Tibial nerve (tissue), 4 donors: ENCODE data around the gene MT2A. TPM values are rescaled to one million over a fixed set of nuclear protein-coding genes. Genes with fewer than 3 reads are reported as not detected.
"Not testable (repeated sequence)": the region's sequence is repeated elsewhere in the genome, so short reads cannot be mapped to it uniquely, and the experiment has no call there.

Source experiments
- DNase-seq, 2 donors: peaks; one replicate each; pipeline ENCODE4 v3.0.0-alpha.2; 2019; ENCODE audit warnings: low spot score in 2 of 2
- H3K27ac ChIP-seq, 4 donors: fragments of 200-600 bp; sonication (generic) in 3 of 4; one replicate each; pipeline ENCODE4 v1.5.1; 2017 to 2019; ENCODE audit warnings: mild to moderate bottlenecking in 1 of 4
- H3K27me3 ChIP-seq, 2 donors: fragments of 200-600 bp; sonication (generic) in 1 of 2; one replicate each; pipeline versions ENCODE4 v1.5.1 to v1.6.0; 2017 to 2019
- H3K36me3 ChIP-seq, 3 donors: fragments of 200-600 bp; sonication (generic); one replicate each; pipeline ENCODE4 v1.5.1; 2018 to 2019
- H3K4me1 ChIP-seq, 4 donors: fragments of 200-600 bp; sonication (generic) in 3 of 4; one replicate each; pipeline ENCODE4 v1.5.1; 2017 to 2019
- H3K4me3 ChIP-seq, 4 donors: fragments of 200-600 bp; sonication (generic) in 3 of 4; one replicate each; pipeline ENCODE4 v1.5.1; 2017 to 2019; ENCODE audit warnings: mild to moderate bottlenecking in 1 of 4, moderate library complexity in 1 of 4
- H3K9me3 ChIP-seq, 4 donors: fragments of 200-600 bp; sonication (generic) in 3 of 4; one replicate each; pipeline ENCODE4 v1.5.1; 2017 to 2019
- EP300 ChIP-seq, 2 donors: sonication (generic); formaldehyde crosslinking; IDR thresholded peaks; one replicate each; pipeline ENCODE4 v1.6.1; 2017; ENCODE audit warnings: antibody characterized with exemption in 2 of 2, mild to moderate bottlenecking in 1 of 2
- POLR2A ChIP-seq, 2 donors: fragments of 450-650 bp; IDR thresholded peaks; one replicate each; pipeline ENCODE4 v1.6.1; 2017; ENCODE audit warnings: antibody characterized with exemption in 2 of 2, mild to moderate bottlenecking in 2 of 2, moderate library complexity in 2 of 2
- WGBS, 2 donors: methylation state at CpG; one replicate each; pipeline ENCODE4 v1.1.5; 2018; 5-methylcytosine and 5-hydroxymethylcytosine counted together
- total RNA-seq, 4 donors: library from RNA; depleted of rRNA; stranded (reverse); fragments of >200 nt; gene quantifications; one replicate each; pipeline ENCODE4 v1.1.0, GENCODE V29; 2016
- TF ChIP-seq, protein P1 (sequence below), 5 experiments: fragments of 200-600 bp in 3 of 5; fragments of 450-650 bp in 2 of 5; sonication (generic) in 3 of 5; IDR thresholded peaks; one replicate each; pipeline ENCODE4 v1.5.1; 2016 to 2019; ENCODE audit warnings: antibody characterized with exemption in 5 of 5, mild to moderate bottlenecking in 3 of 5, moderate library complexity in 2 of 5

The MT2A gene
- total RNA-seq, 4 donors from 2014 or later: 154 to 612 (median 354) TPM

DNA sequence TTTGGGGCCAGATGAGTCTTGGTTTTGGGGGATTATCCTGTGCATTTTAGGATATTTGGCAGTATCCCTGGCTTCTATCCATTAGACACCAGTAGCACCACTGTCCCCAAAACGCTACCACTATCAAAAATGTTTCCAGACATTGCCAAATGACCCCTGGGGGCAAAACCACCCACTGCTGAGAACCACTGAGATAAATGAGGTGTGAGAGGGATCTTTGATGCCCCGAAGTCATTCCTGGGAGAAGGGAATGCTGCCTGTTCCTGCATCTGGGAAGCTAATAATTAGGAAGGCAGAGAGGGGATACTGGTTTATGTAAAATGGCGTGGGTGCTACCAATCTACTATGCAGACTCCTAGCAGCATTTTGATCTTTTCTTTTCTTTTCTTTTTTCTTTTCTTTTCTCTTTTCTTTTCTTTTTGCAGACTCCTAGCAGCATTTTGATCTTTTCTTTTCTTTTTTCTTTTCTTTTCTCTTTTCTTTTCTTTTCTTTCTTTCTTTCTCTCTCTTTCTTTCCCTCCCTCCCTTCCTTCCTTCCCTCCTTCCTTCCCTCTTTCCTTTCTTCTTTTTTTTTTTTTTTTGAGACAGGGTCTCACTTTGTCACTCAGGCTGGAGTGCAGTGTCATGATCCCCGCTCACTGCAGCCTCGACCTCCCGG, 27.9 kb upstream of the MT2A start:
- DNase-seq: no peak
- 71 to 73% methylated on average over 6 of the region's 6 CpGs for WGBS, 2 donors
- Histone ChIP-seq H3K9me3 (no peaks in the 10 kb centered on the region), H3K27me3 (peaks cover 0 to 7% of the 10 kb centered on the region in 2 donors), H3K4me3 (no peak overlapping the region), H3K36me3 (no peaks in the 10 kb centered on the region), H3K4me1 (no peaks in the 10 kb centered on the region), H3K27ac (no peak overlapping the region)
- TF ChIP-seq EP300 (IDR thresholded peaks at IDR 0.05) (no peak), POLR2A (IDR thresholded peaks at IDR 0.05) (no peak)
- TF ChIP-seq, protein P1, sequence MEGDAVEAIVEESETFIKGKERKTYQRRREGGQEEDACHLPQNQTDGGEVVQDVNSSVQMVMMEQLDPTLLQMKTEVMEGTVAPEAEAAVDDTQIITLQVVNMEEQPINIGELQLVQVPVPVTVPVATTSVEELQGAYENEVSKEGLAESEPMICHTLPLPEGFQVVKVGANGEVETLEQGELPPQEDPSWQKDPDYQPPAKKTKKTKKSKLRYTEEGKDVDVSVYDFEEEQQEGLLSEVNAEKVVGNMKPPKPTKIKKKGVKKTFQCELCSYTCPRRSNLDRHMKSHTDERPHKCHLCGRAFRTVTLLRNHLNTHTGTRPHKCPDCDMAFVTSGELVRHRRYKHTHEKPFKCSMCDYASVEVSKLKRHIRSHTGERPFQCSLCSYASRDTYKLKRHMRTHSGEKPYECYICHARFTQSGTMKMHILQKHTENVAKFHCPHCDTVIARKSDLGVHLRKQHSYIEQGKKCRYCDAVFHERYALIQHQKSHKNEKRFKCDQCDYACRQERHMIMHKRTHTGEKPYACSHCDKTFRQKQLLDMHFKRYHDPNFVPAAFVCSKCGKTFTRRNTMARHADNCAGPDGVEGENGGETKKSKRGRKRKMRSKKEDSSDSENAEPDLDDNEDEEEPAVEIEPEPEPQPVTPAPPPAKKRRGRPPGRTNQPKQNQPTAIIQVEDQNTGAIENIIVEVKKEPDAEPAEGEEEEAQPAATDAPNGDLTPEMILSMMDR (IDR thresholded peaks at IDR 0.05): no peak

DNA sequence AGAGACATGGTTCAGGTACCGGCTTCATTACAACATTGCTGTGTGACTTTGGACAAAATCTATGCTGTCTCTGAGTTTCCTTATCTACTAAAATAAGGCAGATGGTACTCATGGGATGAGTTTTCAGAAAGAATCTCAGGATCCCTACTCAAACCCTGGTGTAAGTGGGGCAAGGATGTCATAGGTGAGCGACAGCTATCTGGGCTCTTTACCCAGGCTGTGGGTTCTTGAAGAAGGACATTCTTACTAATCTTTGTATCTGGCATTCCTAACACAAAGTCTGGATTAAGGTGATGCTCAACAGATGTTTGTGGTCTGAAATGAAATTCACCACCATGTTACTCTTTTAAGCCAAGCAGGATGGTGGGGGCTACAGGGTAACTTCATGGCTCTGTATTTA, 25.5 kb upstream of the MT2A start:
- not testable (repeated sequence) for H3K4me1 ChIP-seq, DNase-seq, H3K27ac ChIP-seq, H3K4me3 ChIP-seq, H3K36me3 ChIP-seq, H3K9me3 ChIP-seq
- H3K27me3 ChIP-seq: peaks cover 0 to 11% of the 10 kb centered on the region in 2 donors
- 80 to 97% methylated on average over 2 of the region's 2 CpGs for WGBS, 2 donors

- H3K4me1 ChIP-seq: no peaks in the 10 kb centered on the region
- WGBS, 2 donors: 75 to 78% methylated on average over 11 of the region's 11 CpGs
Measured at GRCh38 chr16:56583351-56584168, 24.8 kb upstream of the MT2A start.

DNA sequence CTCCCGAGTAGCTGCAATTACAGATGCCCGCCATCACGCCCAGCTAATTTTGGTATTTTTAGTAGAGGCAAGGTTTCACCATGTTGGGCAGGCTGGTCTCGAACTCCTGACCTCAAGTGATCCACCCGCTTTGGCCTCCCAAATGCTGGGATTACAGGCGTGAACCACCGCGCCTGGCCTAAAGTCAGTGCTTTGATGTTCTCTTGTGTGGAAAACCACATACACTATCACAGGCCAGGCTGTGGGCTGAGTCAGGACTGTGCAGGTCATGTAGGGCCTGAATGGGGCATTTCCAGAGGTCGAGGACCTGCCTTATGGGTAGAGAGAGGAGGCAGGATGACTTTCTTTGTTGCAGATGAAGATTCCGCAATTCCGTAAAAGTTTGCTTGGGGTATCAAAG, 24.1 kb upstream of the MT2A start:
- Histone ChIP-seq H3K4me1 (peaks cover 0 to 6% (median 2%) of the 10 kb centered on the region in 4 donors), H3K27ac (no peak overlapping the region), H3K27me3 (peaks cover 0 to 22% of the 10 kb centered on the region in 2 donors), H3K9me3 (no peaks in the 10 kb centered on the region), H3K4me3 (no peak overlapping the region), H3K36me3 (no peaks in the 10 kb centered on the region)
- no peak for DNase-seq
- 84 to 93% methylated on average over 11 of the region's 11 CpGs for WGBS, 2 donors
- no peak for TF ChIP-seq POLR2A (IDR thresholded peaks at IDR 0.05)
- TF ChIP-seq, protein P1 (IDR thresholded peaks at IDR 0.05): no peak
- TF ChIP-seq EP300 (IDR thresholded peaks at IDR 0.05): no peak

More at GRCh38 chr16:56583351-56584168, 24.8 kb upstream of the MT2A start:
- Histone ChIP-seq H3K4me3 (no peak overlapping the region), H3K27ac (no peak overlapping the region), H3K27me3 (peaks cover 0 to 18% of the 10 kb centered on the region in 2 donors), H3K9me3 (no peaks in the 10 kb centered on the region), H3K36me3 (no peaks in the 10 kb centered on the region)
- no peak for TF ChIP-seq EP300 (IDR thresholded peaks at IDR 0.05)
- TF ChIP-seq, protein P1 (IDR thresholded peaks at IDR 0.05): no peak
- no peak for TF ChIP-seq POLR2A (IDR thresholded peaks at IDR 0.05)
- no peak for DNase-seq

- Histone ChIP-seq H3K4me1 (peaks cover 0 to 22% (median 4%) of the 10 kb centered on the region in 4 donors), H3K27ac (peak overlapping the region; percentile 61 to 87 (median 68)), H3K9me3 (no peaks in the 10 kb centered on the region), H3K4me3 (peak overlapping the region; percentile 33 to 65 (median 36)), H3K27me3 (peaks cover 0 to 26% of the 10 kb centered on the region in 2 donors), H3K36me3 (no peaks in the 10 kb centered on the region)
- WGBS, 2 donors: 30 to 42% methylated on average over 9 of the region's 9 CpGs
- no peak for DNase-seq
- TF ChIP-seq POLR2A (IDR thresholded peaks at IDR 0.05) (no peak), EP300 (IDR thresholded peaks at IDR 0.05) (no peak)
- TF ChIP-seq, protein P1 (IDR thresholded peaks at IDR 0.05): no peak
Measured at GRCh38 chr16:56588781-56589140, 19.6 kb upstream of the MT2A start.
